ENCODE data around the gene PAOX. TPM values are rescaled to one million over a fixed set of nuclear protein-coding genes. Genes with fewer than 3 reads are reported as not detected.

Gene PAOX
- total and polyA plus RNA-seq, 8 donors: 5.1 to 7.9 (median 6.5) TPM

DNA sequence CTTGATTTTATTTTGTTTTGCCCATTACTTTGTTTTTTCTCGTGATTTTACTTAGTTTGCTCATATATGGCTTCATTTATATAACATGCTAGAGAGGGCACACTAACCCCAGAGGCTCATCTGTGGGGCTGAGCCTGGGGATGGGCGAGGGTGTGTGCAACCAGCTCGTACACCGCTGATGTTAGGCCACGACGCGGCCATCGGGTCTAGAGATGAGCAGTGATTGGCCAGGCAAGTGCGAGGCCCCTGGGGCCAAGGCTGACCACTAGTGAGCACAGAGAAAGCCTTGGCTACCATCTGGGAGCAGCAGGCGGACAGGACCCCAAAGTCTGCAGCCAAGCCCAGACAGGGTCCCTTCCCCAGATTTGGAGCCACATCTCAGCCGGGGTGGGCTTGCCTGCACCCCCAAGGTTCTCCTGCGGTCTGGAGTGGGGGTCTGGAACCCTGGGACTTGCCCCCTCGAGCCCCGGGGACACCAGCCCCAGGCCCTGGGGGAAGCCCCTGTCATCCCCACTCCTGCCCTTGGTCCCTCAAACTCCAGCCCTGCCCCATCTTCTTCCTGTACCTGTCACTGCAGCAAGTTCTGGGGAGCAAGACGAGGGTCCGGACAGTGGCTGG lies 25.0 kb upstream of the PAOX start:
- ATAC-seq (no peak), DNase-seq (peak in 1 of 4 donors; percentile 59)
- H3K27ac ChIP-seq: no peak overlapping the region
- intact Hi-C loops (cut with DNase I): no loop called here
- TF ChIP-seq, protein P1, sequence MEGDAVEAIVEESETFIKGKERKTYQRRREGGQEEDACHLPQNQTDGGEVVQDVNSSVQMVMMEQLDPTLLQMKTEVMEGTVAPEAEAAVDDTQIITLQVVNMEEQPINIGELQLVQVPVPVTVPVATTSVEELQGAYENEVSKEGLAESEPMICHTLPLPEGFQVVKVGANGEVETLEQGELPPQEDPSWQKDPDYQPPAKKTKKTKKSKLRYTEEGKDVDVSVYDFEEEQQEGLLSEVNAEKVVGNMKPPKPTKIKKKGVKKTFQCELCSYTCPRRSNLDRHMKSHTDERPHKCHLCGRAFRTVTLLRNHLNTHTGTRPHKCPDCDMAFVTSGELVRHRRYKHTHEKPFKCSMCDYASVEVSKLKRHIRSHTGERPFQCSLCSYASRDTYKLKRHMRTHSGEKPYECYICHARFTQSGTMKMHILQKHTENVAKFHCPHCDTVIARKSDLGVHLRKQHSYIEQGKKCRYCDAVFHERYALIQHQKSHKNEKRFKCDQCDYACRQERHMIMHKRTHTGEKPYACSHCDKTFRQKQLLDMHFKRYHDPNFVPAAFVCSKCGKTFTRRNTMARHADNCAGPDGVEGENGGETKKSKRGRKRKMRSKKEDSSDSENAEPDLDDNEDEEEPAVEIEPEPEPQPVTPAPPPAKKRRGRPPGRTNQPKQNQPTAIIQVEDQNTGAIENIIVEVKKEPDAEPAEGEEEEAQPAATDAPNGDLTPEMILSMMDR (IDR thresholded peaks at IDR 0.05): no peak
- no peak overlapping the region for H3K4me3 ChIP-seq
- H3K9me3 ChIP-seq: no peaks in the 10 kb centered on the region
- H3K36me3 ChIP-seq: peaks cover 0 to 10% of the 10 kb centered on the region in 2 donors
- peaks cover 6 to 15% of the 10 kb centered on the region in 2 donors for H3K4me1 ChIP-seq
- peaks cover 0 to 45% of the 10 kb centered on the region in 2 donors for H3K27me3 ChIP-seq

DNA sequence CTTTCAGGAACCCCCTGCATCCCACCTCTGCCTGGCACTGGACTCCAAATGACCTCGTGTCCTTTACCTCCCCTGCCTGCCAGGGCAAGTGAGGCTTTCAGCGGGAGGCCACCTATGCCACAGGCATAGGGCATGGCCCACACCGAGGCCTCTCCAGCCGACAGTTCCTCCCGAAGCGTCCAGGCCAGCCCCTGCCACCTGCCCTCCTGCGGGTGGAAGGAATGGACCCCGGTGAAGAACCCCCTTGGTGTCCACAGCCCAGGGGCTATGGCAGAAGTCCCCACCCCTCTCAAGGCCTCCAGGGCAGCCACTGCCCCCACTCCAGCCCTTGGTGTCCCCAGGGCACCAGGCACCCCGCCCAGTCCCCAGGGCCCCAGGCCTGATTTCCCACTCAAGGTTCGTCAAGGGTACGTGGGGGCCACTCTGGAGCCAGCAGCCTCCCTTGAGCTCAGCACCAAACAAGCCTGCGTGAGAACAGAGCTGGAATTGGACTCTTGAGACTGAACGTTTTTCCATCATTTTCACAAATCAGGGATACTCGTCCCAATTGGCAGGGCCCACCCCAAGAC lies 24.3 kb upstream of the PAOX start:
- TF ChIP-seq, protein P1 (IDR thresholded peaks at IDR 0.05): no peak
- no peaks in the 10 kb centered on the region for H3K9me3 ChIP-seq
- no peak overlapping the region for H3K4me3 ChIP-seq
- peaks cover 0 to 10% of the 10 kb centered on the region in 2 donors for H3K36me3 ChIP-seq
- no peak overlapping the region for H3K27ac ChIP-seq
- peak in 1 of 4 donors; percentile 58 for DNase-seq
- peaks cover 0 to 38% of the 10 kb centered on the region in 2 donors for H3K27me3 ChIP-seq
- peaks cover 6 to 15% of the 10 kb centered on the region in 2 donors for H3K4me1 ChIP-seq
- no peak for ATAC-seq
- intact Hi-C loops (cut with DNase I): no loop called here

DNA sequence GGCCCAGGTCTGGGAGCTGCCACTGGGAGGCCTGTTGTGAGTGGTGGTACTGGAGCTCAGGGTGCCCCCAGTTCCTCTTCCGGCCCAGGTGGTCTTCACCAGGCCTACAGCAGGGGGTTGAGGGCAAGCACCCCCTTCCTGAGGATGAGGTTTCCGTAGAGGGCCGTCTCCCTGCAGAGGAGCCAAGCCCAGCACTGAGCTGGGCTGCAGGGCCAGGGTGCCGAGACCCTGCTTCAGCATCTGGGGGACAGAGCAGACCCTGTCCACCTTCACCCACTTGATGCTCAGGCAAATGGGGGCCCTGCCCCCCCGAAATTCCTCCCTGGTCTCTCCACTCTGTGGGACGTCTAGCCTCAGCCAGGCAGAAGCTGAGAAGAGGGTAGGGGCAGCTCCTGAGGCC lies 23.8 kb upstream of the PAOX start:
- DNase-seq: peak in 1 of 4 donors; percentile 54
- Histone ChIP-seq H3K4me1 (peaks cover 6 to 15% of the 10 kb centered on the region in 2 donors), H3K36me3 (peaks cover 0 to 10% of the 10 kb centered on the region in 2 donors), H3K9me3 (no peaks in the 10 kb centered on the region), H3K27me3 (peaks cover 0 to 33% of the 10 kb centered on the region in 2 donors), H3K4me3 (no peak overlapping the region), H3K27ac (no peak overlapping the region)
- TF ChIP-seq, protein P1 (IDR thresholded peaks at IDR 0.05): no peak
- intact Hi-C loops (cut with DNase I): no loop called here
- ATAC-seq: no peak

DNA sequence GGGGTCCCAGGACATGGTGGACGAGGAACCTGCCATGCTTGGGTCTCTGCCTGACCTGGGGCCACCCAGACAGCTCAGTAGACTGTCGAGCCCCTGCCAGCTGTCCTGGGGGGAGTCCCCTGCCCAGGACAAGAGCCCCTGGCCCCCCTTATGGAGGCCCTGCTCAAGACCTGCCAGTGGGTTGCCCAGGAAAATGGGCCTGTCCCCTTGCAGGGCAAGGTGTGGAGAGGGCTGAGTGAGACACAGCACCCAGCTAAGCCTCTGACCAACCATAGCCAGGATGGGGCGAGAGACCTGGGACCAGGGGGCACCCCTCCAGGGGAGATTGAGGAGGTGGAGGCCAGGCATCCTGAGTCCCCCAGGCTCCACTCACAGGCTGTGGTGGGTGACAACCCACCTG lies 23.1 kb upstream of the PAOX start:
- peaks cover 6 to 15% of the 10 kb centered on the region in 2 donors for H3K4me1 ChIP-seq
- no peak for DNase-seq
- no peak overlapping the region for H3K27ac ChIP-seq
- intact Hi-C loops (cut with DNase I): no loop called here
- H3K9me3 ChIP-seq: no peaks in the 10 kb centered on the region
- H3K4me3 ChIP-seq: no peak overlapping the region
- TF ChIP-seq, protein P1 (IDR thresholded peaks at IDR 0.05): no peak
- H3K27me3 ChIP-seq: peaks cover 0 to 26% of the 10 kb centered on the region in 2 donors
- peaks cover 0 to 10% of the 10 kb centered on the region in 2 donors for H3K36me3 ChIP-seq
- ATAC-seq: no peak

DNA sequence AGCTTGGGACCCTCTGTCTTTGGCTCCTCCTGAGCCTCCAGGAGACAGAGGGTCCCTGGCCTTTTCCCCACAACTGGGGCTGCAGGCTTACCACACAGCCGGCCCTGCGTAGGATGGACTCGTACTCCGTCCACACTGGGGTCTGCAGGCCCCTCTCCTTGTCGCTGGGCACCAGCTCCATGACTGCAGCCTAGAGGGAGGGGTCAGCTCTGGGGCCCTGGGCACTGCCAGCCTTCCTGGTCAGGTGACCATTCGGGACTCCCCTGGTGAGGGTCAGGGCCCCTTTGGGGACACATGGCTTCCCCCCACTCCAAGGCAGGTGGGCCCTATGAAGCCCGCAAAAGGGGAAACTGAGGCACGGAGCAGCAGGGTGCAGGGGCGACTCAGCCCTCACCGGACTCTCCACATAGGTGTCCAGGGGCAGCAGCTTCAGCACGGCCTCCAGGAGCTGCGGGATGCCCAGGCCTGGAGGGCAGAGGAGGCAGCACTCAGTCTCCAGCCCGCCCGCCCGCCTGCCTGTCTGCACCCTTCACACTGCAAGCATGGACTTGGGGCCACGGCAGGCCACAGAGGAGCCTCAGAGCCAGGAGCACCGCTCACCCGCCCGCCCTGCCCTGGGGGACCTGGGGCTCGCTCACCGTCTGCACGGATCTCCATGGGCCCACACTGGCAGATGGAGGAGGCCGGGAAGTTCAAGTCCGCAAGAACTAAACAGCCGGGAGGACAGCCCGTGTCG lies 22.3 kb upstream of the PAOX start:
- Histone ChIP-seq H3K4me1 (peaks cover 6 to 15% of the 10 kb centered on the region in 2 donors), H3K27ac (peak overlapping the region in 1 of 2 donors; percentile 78), H3K27me3 (peaks cover 0 to 19% of the 10 kb centered on the region in 2 donors), H3K4me3 (peak overlapping the region; percentile 40 to 55), H3K9me3 (no peaks in the 10 kb centered on the region), H3K36me3 (peaks cover 0 to 11% of the 10 kb centered on the region in 2 donors)
- ATAC-seq (no peak), DNase-seq (no peak)
- TF ChIP-seq, protein P1 (IDR thresholded peaks at IDR 0.05): no peak
- intact Hi-C loops (cut with DNase I): no loop called here

All from left lung (tissue), 10 donors.